ENCODE data around the gene KIF4A. TPM values are rescaled to one million over a fixed set of nuclear protein-coding genes. Genes with fewer than 3 reads are reported as not detected.

KIF4A gene
- total RNA-seq, 1 experiment from 2014 or later = 35.8 TPM

- Histone ChIP-seq H3K4me2 (ENCODE audit: low read length) (no peak overlapping the region), H3K79me2 (ENCODE audit: low read length) (no peaks in the 10 kb centered on the region), H3K9me2 (replicated peaks; ENCODE audit: low read length) (no peaks in the 10 kb centered on the region), H3K27ac (ENCODE audit: low read length) (no peak overlapping the region), H3K9me3 (ENCODE audit: low read length) (no peaks in the 10 kb centered on the region), H3F3A (ENCODE audit: low read length, unreplicated experiment) (no peaks in the 10 kb centered on the region), H3K27me3 (ENCODE audit: low read length) (no peaks in the 10 kb centered on the region), H4K20me1 (ENCODE audit: low read length) (no peaks in the 10 kb centered on the region), H3K9ac (ENCODE audit: low read length) (no peak overlapping the region), H3K36me3 (ENCODE audit: low read depth, low read length) (no peaks in the 10 kb centered on the region), H3K4me1 (ENCODE audit: insufficient read depth, low read length) (peaks cover 29% of the 10 kb centered on the region), H2AFZ (ENCODE audit: low read length) (no peak overlapping the region), H3K4me3 (ENCODE audit: low read length) (no peak overlapping the region)
- DNase-seq = no peak
- BruUV-seq (replicated peaks) = no TSS peak
- TF ChIP-seq EZH2 (IDR thresholded peaks at IDR 0.05; ENCODE audit: low read length, unreplicated experiment) (no peak), EZH2phosphoT487 (IDR thresholded peaks at IDR 0.05; ENCODE audit: borderline replicate concordance, low read length) (no peak), CTCF (conservative IDR thresholded peaks at IDR 0.05; ENCODE audit: low read depth, low read length) (no peak)
- ATAC-seq = no peak
- ChIA-PET POLR2A (ENCODE audit: unreplicated experiment) (no interaction called here), CTCF (no interaction called here)
- intact Hi-C loops (cut with micrococcal nuclease) = no loop called here
Measured at GRCh38 chrX:70257423-70258288, 32.2 kb upstream of the KIF4A start.

- H3K36me3 ChIP-seq (ENCODE audit: low read depth, low read length) = no peaks in the 10 kb centered on the region
- no peaks in the 10 kb centered on the region for H4K20me1 ChIP-seq (ENCODE audit: low read length)
- no peaks in the 10 kb centered on the region for H3K27me3 ChIP-seq (ENCODE audit: low read length)
- H3K79me2 ChIP-seq (ENCODE audit: low read length) = no peaks in the 10 kb centered on the region
- no TSS peak for BruUV-seq (replicated peaks)
- DNase-seq (no peak), ATAC-seq (no peak)
- no peak within 1 kb of the TSS for H3K9ac ChIP-seq (ENCODE audit: low read length)
- no peak within 1 kb of the TSS for H3K4me2 ChIP-seq (ENCODE audit: low read length)
- CTCF ChIA-PET = no interaction called here
- POLR2A ChIA-PET (ENCODE audit: unreplicated experiment) = no interaction called here
- H3K4me3 ChIP-seq (ENCODE audit: low read length) = no peak within 1 kb of the TSS
- no peaks in the 10 kb centered on the region for H3K9me3 ChIP-seq (ENCODE audit: low read length)
- intact Hi-C loops (cut with micrococcal nuclease) = no loop called here
- H3F3A ChIP-seq (ENCODE audit: low read length, unreplicated experiment) = no peaks in the 10 kb centered on the region
- no peaks in the 10 kb centered on the region for H3K9me2 ChIP-seq (replicated peaks; ENCODE audit: low read length)
- H3K4me1 ChIP-seq (ENCODE audit: insufficient read depth, low read length) = peaks cover 4% of the 10 kb centered on the region; the same call in 1 of the 2 replicates
- no peak within 1 kb of the TSS for H2AFZ ChIP-seq (ENCODE audit: low read length)
- TF ChIP-seq CTCF (conservative IDR thresholded peaks at IDR 0.05; ENCODE audit: low read depth, low read length) = no peak
- TF ChIP-seq EZH2 (IDR thresholded peaks at IDR 0.05; ENCODE audit: low read length, unreplicated experiment) = no peak
- no peak for TF ChIP-seq EZH2phosphoT487 (IDR thresholded peaks at IDR 0.05; ENCODE audit: borderline replicate concordance, low read length)
- no peak within 1 kb of the TSS for H3K27ac ChIP-seq (ENCODE audit: low read length)
Measured at GRCh38 chrX:70260104-70260503, 29.8 kb upstream of the KIF4A start, which contains the start of gene P2RY4. Gene P2RY4 (minus strand): TSS chrX:70260204. CDS start chrX:70259624, 580 bp downstream.

All from PC-3 (cell line).